ENCODE results near the gene CLN5. TPM values are rescaled to one million over a fixed set of nuclear protein-coding genes. Genes with fewer than 3 reads are reported as not detected.

Gene CLN5
- total and polyA plus RNA-seq, 2 donors (not counting 3 experiments of a cell fraction or from before 2014, with no cell fraction given): 16.5 to 22.7 TPM

GRCh38 chr13:76991432-76991795 lies 467 bp upstream of the CLN5 start:
- peak overlapping the region; percentile 40 for H3K27ac ChIP-seq (ENCODE audit: insufficient read depth, low read depth, low read length)
- H3K9me1 ChIP-seq (replicated peaks; ENCODE audit: control insufficient read depth, extremely low read depth, insufficient read depth, low read length): no peaks in the 10 kb centered on the region
- DNase-seq (ENCODE audit: low read depth, low spot score) (no peak), FAIRE-seq (no peak)
- peak overlapping the region; percentile 91 for H3K9ac ChIP-seq (replicated peaks; ENCODE audit: extremely low read depth, insufficient read depth, low read length)
- peaks cover 8% of the 10 kb centered on the region for H3K79me2 ChIP-seq (ENCODE audit: control insufficient read depth, insufficient read depth, low read length)
- no peaks in the 10 kb centered on the region for H4K20me1 ChIP-seq (replicated peaks; ENCODE audit: control insufficient read depth, extremely low read depth, insufficient read depth, low read length)
- dilution Hi-C loops (cut with MboI; ENCODE audit: extremely low pct_ligation_motif_present, low sequenced_read_pairs): no loop called here
- ChIA-PET POLR2A (no interaction called here), CTCF (interaction anchor here (1.0 to 3.2 kb wide), 3 partner anchors 11 to 106 kb away, joined by 3 to 12 read pairs (median 8); partner anchors contain the start of gene KCTD12)
- H3K9me3 ChIP-seq (replicated peaks; ENCODE audit: control insufficient read depth, insufficient read depth, low read length): no peaks in the 10 kb centered on the region
- peak overlapping the region; percentile 50 for H3K4me2 ChIP-seq (ENCODE audit: insufficient read depth, low read length)
- no peaks in the 10 kb centered on the region for H3K36me3 ChIP-seq (ENCODE audit: control insufficient read depth in 2 of 2, extremely low read depth in 1 of 2, insufficient read depth in 2 of 2, low read length in 2 of 2)
- H3K4me3 ChIP-seq (replicated peaks in 1 of 3; ENCODE audit: insufficient read depth in 1 of 3, low read depth in 1 of 3, low read length in 3 of 3): peak overlapping the region; percentile 36 to 90 (median 83)
- TF ChIP-seq EZH2 (IDR thresholded peaks at IDR 0.05; ENCODE audit: borderline replicate concordance, low read depth, low read length, severe bottlenecking) (no peak), POLR2A (IDR thresholded peaks at IDR 0.05; ENCODE audit: low read depth, low read length) (no peak), MYC (IDR thresholded peaks at IDR 0.05; ENCODE audit: low read depth, low read length) (no peak), GATA2 (IDR thresholded peaks at IDR 0.05; ENCODE audit: insufficient read depth, insufficient read length, low read depth, low read length) (no peak), CTCF (IDR thresholded peaks at IDR 0.05; ENCODE audit: extremely low read depth in 1 of 2, insufficient read depth in 1 of 2, low read depth in 1 of 2, low read length in 2 of 2) (no peak), MAX (IDR thresholded peaks at IDR 0.05; ENCODE audit: insufficient read depth, insufficient read length) (no peak), JUN (IDR thresholded peaks at IDR 0.05; ENCODE audit: borderline replicate concordance, insufficient read depth, insufficient read length, low read depth) (no peak), POLR2AphosphoS5 (IDR thresholded peaks at IDR 0.05; ENCODE audit: insufficient read depth, low read depth, low read length) (no peak), FOS (IDR thresholded peaks at IDR 0.05; ENCODE audit: borderline replicate concordance, insufficient read depth, low read length) (no peak)
- intact Hi-C loops (cut with micrococcal nuclease): loop anchor here (5.0 kb wide), 1 partner anchor 109 kb away; no protein-coding TSS in a partner anchor
- H3K4me1 ChIP-seq (ENCODE audit: control insufficient read depth, extremely low read depth, insufficient read depth, low read length): peaks cover 13% of the 10 kb centered on the region
- H3K27me3 ChIP-seq (ENCODE audit: control insufficient read depth in 2 of 2, insufficient read depth in 2 of 2, low read length in 2 of 2): peaks cover 4 to 6% of the 10 kb centered on the region in 2 experiments
- TSS peak; percentile 55 for BruUV-seq (replicated peaks)
- H2AFZ ChIP-seq (ENCODE audit: low read depth, low read length): peak overlapping the region; percentile 71
